K562 treated with DMSO at 1 percent for 12 hours (cell line): ENCODE results near the gene PHF12. TPM values are rescaled to one million over a fixed set of nuclear protein-coding genes. Genes with fewer than 3 reads are reported as not detected.

Source experiments
- total RNA-seq: library from RNA; unstranded; fragments of 300-600 nt; gene quantifications from 2 replicates; pipeline ENCODE4 v1.2.3, GENCODE V29; 2022; ENCODE audit not compliant: insufficient read depth

Gene PHF12
- total RNA-seq, result 18.9 and 26.7 TPM in 2 replicates

DNA sequence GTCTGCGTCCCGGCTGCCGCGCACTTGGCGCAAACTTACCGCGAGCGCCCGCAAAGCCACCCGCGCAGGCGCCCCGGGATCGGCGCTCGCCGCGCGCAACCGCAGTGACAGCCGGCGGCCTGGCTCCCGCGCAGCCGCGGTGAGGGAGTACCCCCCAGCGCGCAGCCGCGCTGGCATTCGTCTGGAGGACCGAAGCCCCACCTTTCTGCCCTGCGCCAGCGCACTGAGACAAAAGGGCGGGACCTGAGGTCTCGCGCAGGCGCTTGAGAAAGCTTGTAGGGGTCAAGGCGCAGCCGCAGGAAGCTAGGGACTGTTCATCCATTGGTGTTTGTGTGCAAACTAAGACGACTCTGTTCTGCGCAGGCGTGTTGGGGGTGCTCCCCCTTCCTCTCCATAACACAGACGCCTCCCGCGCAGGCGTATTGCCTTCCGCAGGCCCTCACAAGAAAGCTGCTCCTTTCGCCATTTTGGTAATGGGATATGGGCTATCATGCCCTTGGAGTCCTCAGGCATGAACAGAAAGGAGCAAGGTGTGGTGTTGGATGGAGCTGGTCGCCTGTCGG, at the start of gene PHF12:
TSS of gene PHF12 (minus strand) at position 91 of the 563 bp plus-strand sequence. CDS start 558 bp downstream, outside the sequence.

DNA sequence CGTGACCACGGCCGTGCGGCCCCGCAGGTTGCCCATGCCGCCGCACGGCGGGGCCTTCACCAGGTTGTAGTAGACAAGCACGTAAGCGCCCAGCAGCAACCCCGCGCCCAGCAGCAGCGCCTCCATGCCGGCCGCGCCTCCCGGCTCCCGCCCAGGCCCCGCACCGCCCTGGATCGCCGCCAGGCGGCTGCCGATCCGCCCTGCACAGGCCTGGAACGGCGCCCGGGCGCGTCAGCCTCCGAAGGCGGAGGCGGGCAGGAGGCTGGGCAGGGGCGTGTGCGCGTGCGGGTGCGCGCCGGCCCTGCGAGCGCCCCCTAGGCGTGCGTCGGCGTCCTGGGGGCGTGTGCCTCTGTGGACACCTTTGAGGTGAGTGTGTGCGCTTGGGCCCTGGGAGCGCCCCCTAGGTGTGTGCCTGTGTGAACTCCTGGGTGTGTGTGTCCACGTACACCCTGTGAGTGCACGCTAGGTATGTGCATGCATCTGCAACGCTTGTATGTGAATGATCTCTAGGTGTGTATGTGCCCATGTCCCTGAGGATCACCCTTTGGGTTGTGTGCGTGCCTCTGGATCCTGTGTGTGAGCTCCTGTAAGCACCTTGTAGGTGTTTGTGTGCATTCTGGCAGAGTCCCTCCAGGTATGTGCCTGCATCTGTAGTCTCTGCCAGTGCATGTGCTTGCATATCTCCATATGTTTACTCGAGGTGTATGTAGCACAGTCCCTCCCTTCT, 48.3 kb downstream of the PHF12 start, which contains the start of gene DHRS13:
TSS of gene DHRS13 (minus strand) at position 261 of the 727 bp plus-strand sequence. CDS start at position 126, 135 bp downstream.

DNA sequence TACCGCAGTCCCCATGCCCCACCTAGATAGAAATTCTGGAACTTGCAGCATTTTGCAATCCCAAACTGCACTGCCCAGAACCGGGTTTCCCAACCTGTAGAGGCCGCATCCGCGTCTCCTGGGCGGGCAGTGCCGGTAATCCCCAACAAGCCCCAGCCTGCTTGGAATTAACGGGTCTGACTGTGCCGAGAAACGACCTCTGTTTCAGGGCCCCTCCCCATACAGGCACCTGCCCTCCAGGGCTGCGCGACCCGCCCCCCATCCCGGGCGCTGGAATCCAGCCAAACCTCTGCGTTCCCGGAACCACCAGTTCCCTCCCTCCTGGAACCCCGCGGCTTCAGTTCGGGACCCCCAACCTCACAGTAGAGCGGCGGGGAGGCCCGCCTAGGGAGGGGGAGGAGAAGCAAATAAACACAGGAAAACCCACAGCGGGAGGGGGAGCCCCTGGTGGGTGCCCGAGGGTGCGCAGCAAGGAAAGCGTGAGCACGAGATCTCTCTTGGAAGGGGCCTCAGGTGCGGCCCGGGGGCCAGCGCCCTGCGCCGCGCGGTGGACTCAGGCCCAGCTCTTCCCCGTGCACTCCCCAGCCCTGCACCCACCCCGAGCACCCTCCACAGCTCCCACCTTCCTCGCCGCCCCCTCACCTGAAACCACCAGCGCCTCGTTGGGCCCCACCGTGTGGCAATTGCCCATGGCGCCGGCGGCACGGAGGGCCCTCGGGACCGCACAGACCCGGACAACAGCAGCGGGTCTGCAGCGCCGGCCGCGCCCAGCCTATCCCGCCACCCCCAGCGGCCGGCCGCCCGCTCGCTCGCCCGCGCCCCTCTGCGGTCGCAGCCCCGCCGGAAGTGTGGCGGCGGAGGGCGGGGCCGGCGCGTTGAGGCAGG, 54.2 kb downstream of the PHF12 start, which contains the start of gene FLOT2:
TSS of gene FLOT2 (minus strand) at position 850 of the 885 bp plus-strand sequence. CDS start at position 691, 159 bp downstream.

Other genes with a start within 250 kb of the PHF12 start
- gene PROCA1, start 239.6 kb downstream of the PHF12 start, total RNA-seq, result 3.8 and 8.4 TPM in 2 replicates
- gene RAB34, start 233.7 kb downstream of the PHF12 start, total RNA-seq, result not detected in 2 replicates
- 2,324 and 3,638 TPM in 2 replicates for gene RPL23A, start 231.5 kb downstream of the PHF12 start, total RNA-seq
- gene TLCD1, start 225.3 kb downstream of the PHF12 start, total RNA-seq, result 7.9 and 10.9 TPM in 2 replicates
- 2.8 and 3.3 TPM in 2 replicates for gene NEK8, start 222.7 kb downstream of the PHF12 start, total RNA-seq
- gene TRAF4, start 207.5 kb downstream of the PHF12 start, total RNA-seq, result 104 and 114 TPM in 2 replicates
- gene FAM222B, start 108.7 kb downstream of the PHF12 start, total RNA-seq, result 6.6 and 34.6 TPM in 2 replicates
- 74.7 and 97.3 TPM in 2 replicates for gene ERAL1, start 96.5 kb downstream of the PHF12 start, total RNA-seq
- 151 and 177 TPM in 2 replicates for gene FLOT2, start 53.8 kb downstream of the PHF12 start, total RNA-seq
- 38.6 TPM in 2 replicates for gene DHRS13, start 48.4 kb downstream of the PHF12 start, total RNA-seq
- gene SEZ6, start 54.5 kb upstream of the PHF12 start, total RNA-seq, result not detected in 2 replicates
- 0.37 and 0.90 TPM in 2 replicates for gene PIPOX, start 91.6 kb upstream of the PHF12 start, total RNA-seq
- gene MYO18A, start 228.9 kb upstream of the PHF12 start, total RNA-seq, result 16.7 and 35.5 TPM in 2 replicates